Activated CD8-positive, alpha-beta memory T cell treated with anti-CD3 and anti-CD28 coated beads, Interleukin-2, amount 50 U/mL, for 4 hours (primary cell): Measurements from ENCODE around the gene TDRD6.

Experiments used
- DNase-seq: peaks from one replicate; pipeline ENCODE4 v3.0.0-alpha.2; 2020

Gene TDRD6

DNA sequence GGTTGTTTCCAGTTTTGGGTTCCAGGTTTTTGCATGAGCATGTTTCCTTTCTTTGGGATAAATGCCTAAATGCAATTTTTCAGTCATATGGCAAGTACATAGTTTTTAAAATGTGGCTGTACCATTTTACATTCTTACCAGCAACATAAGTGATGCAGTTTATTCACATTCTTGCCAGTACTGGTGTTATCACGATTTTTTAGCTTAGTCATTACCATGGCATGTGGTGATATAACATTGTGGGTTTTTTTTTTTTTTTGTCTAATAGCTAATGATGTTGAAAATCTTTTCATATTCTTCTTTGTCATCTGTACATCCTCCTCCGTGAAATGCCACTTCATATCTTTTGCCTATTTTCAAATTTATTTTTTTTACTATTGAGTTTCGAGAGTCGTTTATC is 2.9 kb upstream of the TDRD6 start:
- DNase-seq = no peak

DNA sequence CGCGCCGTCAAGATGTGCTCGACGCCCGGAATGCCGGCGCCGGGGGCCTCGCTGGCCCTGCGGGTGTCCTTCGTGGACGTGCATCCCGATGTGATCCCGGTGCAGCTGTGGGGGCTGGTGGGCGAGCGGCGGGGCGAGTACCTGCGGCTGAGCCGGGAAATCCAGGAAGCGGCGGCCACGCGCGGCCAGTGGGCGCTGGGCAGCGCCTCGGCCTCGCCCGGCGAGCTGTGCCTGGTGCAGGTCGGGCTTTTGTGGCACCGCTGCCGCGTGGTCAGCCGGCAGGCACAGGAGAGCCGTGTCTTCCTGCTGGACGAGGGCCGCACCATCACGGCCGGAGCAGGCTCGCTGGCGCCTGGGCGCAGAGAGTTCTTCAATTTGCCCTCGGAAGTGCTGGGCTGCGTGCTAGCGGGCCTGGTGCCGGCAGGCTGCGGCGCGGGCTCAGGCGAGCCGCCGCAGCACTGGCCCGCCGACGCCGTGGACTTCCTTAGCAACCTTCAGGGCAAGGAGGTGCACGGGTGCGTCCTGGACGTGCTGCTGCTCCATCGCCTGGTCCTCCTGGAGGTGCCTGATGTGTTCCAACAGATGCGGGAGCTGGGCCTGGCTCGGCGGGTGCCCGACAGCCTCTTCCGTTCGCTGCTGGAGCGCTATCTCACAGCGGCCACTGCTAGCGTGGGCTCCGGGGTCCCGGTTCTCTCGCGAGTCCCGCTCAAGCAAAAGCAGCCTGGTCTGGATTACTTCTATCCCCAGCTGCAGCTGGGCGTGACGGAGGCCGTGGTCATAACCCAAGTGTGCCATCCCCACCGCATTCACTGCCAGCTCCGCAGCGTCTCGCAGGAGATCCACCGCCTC is 656 bp downstream of the TDRD6 start:
- DNase-seq = no peak

DNA sequence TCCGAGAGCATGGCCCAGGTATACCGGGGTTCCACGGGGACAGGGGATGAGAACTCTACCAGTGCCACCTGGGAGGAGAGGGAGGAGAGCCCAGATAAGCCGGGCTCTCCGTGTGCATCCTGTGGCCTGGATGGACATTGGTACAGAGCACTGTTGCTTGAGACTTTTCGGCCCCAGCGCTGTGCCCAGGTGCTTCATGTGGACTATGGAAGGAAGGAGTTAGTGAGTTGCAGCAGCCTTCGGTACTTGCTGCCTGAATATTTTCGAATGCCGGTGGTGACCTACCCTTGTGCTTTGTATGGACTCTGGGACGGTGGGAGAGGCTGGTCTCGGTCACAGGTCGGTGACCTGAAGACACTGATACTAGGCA is 1.3 kb downstream of the TDRD6 start:
- DNase-seq = no peak

DNA sequence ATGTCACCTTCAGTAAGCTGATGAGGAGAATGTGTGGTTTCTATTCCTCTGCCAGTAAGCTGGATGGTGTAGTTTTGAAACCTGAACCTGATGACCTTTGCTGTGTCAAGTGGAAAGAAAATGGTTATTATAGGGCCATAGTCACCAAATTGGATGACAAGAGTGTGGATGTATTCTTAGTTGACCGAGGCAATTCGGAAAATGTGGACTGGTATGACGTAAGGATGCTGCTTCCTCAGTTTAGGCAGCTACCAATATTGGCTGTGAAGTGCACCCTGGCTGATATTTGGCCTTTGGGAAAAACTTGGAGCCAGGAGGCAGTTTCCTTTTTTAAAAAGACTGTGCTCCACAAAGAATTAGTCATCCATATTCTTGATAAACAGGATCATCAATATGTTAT is 2.0 kb downstream of the TDRD6 start:
- DNase-seq = no peak

DNA sequence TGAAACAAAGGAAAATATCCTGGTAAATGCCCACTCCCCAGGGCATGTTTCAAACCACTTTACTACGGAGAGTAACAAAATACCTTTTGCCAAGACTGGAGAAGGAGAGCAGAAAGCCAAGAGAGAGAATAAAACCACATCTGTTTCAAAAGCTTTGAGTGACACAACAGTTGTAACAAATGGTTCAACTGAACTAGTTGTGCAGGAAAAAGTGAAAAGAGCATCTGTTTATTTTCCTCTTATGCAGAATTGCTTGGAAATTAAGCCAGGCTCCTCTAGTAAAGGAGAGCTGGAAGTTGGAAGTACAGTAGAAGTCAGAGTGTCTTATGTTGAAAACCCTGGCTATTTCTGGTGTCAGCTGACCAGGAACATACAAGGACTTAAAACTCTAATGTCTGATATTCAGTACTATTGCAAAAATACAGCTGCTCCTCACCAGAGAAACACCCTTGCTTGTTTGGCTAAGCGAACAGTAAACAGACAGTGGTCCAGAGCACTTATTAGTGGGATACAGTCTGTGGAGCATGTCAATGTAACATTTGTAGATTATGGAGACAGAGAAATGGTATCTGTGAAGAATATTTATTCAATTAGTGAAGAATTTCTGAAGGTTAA is 2.6 kb downstream of the TDRD6 start:
- DNase-seq = no peak

DNA sequence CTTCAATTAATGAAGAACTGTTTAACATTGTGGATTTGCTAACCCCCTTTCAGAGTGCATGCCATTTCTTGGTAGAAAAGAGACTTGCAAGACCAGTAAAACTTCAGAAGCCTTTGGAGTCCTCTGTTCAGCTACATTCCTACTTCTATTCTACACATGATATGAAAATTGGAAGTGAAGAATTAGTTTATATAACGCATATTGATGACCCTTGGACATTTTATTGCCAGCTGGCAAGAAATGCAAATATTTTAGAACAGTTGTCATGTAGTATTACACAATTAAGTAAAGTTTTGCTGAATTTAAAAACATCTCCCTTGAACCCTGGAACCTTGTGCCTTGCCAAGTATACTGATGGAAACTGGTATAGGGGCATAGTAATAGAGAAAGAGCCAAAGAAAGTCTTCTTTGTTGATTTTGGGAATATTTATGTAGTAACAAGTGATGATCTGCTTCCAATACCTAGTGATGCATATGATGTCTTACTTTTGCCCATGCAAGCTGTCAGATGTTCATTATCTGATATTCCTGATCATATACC is 3.3 kb downstream of the TDRD6 start:
- DNase-seq = no peak

DNA sequence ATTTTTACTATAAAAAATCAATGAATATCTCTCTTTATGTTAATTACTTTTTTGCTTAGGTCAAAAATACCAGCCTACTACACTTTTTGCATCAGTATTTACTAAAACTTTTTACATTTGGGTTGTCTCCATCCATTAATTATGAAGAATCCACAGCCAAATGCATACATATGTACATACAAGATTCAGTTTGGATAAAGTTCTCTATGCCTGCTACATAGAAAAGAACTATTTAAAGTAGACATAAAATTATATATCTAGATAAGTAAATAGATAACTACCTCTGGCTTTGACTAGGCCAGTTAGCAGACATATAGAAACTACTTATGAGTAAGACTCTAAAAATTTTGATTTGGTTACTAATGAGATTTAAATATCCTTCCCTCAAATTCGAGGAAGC is 12.3 kb downstream of the TDRD6 start:
- DNase-seq = no peak

DNA sequence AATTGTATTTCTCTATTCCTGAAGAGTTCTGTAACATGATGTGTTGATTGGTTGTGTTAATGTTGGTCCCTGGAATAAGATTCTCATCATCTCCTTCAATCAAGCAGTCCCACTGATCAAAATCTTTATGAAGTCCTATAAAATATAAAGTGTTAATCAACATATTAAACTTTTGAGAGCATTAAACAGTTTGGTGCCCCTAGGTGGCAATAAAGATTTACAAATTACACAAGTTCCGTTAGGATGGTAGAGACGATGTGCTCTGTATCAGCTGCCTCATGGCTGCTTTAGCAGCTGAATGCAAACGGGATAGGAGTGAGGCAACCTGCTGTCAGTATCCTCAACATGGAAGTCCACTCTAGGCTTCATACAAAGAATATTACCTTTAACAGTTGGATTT is 16.9 kb downstream of the TDRD6 start:
- DNase-seq = no peak

DNA sequence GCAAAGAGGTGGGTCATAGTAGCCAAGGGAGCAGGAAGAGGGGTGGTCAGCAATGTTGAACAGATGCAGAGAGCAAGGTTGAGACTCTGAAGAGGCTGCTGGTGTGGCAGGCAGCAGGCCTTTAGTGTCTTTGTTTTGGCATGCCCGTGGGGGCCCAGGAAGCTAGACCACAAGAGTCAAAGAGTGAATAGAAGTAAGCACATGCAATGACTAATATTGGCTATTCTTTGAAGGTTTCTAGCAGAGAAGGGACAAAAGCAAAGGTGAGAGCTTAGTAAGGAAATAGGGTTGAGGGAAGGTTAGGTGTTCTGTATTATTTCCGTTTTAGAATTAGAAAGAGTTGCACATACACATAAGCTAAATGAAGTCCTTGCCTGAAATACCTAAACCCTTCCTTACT is 18.8 kb downstream of the TDRD6 start:
- no peak for DNase-seq

DNA sequence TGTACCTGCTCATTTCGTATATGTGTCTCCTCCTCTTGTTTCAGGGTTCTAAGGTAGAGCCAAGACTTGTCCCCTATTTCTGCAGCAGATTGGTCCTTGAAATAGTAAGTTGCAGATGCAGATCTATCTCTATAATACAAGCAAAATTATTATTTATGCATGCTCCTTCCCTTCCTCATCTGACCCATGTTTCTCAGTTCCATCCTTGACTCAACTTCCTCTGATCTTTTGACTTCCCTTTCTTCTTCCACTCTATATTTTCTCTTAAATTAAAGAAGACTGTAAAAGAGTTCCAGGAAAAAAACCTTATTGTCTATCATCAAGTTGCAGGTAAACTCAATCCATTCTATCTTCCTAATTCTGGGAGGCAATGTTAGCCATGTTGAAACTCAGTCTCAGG is 23.8 kb downstream of the TDRD6 start:
- no peak for DNase-seq

DNA sequence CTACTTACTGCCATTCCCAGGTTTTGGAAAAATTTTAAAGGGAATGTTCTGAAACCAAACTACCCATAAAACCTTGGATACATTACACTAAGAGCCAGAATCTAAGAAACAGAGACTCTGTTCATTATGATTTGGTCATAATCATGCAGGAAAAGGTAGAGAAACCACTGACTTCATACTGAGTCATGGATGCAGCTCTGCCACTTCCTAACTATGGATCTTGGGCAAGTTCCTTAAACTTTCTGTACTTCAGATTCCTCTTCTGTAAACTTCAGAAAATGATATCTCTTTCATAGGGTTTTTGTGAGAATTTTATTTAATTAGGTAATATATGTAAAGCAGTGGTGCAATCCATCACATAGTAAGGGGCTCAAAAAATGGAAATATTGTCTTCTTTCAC is 27.5 kb downstream of the TDRD6 start:
- no peak for DNase-seq

DNA sequence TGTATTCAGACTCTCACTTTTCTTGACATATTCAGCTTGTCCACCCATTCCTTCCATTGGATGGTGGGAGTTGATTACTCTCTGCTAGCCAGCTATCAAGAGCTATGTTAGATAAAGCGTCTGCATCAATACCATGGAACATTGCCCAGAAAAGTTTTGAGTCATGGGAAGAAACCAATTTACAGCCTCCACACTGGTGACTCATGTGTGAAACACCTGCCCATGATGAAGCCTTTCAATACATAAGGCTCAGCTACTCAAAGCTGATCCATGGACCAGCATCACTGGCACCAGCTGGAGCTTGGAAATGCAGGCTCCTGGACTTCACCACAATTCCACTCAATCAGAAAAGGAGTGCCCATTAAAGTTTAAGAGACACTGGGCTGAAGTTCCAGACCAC is 31.4 kb downstream of the TDRD6 start:
- no peak for DNase-seq

DNA sequence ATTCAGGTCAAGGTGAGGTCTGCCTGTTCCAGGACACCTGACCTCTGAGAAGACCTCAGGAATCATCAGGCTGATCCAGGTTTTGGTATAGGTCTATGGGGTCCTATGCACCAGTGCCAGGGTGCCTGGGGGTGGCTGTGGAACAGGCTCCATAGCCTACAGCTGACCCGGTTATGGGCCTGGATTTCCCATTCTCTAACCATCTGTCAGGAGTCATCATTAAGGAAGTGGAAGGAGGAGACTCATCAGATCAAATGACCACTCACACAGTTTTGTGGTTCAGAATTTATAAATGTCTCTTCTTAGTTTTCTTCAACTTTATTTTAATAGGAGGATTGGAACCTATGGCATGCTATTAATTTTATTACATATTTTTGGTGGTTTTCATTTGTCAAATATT is 32.7 kb downstream of the TDRD6 start:
- DNase-seq = no peak

DNA sequence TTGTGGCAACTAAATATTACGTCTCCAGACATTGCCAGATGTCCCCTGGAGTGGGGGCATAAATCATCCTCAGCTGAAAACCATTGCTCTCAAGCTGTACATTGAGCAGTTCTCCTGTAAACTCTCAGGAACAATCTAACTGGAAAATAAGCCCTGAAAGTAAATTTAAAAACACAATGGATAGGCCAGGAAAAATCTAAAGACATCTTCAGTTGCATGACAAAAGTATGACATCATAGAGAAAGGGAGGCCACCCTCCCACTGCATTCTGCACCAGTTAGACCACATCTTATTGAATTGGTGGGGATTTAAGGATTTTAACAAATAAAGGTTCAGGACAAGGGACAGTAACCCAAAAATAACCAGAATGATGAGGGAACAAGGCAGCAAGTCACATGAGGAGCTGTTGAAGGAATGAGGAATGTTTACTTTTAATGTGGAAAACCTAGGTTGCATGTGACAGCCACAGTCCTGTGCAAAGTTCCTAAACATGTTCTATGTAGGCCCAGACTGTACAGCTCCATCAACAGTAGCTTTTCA is 42.2 kb downstream of the TDRD6 start:
- no peak for DNase-seq

DNA sequence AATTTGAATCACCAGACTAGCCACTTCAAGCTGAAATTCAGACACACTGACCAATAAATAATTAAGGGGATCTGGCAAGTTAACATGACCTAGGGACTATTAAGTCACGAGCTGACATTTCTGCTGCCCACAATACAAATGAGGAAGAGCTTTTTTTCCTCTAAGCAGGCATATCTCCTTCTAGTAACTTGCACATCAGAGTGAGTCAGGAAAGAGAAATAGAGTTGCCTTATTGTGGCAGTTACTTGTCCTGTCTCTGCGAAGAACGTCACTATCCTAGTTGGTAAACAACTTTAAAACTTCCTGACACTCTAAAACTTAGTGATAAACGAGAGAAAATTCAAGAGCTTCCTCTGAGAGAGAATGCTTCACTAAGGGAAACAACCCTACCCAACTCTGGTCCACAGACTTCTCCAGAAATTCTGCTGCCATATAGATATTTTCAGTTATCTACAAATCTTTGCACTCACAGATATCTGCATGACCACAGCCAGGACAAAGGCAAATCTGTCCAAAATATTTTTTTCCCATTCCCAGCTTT is 43.3 kb downstream of the TDRD6 start:
- DNase-seq = no peak

DNA sequence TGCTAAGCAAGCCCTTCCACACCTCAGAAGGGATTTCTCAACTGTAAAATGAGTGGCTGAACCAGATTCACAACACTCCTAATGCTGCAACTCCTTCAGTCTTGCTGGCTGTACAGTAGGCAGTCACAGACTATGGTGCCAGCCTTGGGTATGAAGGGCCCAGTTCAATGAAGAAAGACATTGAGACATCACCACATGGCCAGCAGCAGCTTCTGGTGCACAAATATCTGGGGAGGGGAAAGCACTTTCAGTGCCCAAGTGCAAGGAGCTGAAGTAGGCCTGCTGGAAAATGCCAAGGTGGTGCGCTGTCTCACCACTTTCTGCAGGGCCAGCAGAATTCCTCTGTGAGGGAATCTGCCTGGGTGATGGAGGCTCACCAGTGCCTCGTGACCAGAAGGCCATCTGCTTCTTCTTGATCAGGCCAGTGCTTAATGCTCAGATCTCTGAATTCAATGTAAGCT is 45.7 kb downstream of the TDRD6 start:
- DNase-seq = no peak

DNA sequence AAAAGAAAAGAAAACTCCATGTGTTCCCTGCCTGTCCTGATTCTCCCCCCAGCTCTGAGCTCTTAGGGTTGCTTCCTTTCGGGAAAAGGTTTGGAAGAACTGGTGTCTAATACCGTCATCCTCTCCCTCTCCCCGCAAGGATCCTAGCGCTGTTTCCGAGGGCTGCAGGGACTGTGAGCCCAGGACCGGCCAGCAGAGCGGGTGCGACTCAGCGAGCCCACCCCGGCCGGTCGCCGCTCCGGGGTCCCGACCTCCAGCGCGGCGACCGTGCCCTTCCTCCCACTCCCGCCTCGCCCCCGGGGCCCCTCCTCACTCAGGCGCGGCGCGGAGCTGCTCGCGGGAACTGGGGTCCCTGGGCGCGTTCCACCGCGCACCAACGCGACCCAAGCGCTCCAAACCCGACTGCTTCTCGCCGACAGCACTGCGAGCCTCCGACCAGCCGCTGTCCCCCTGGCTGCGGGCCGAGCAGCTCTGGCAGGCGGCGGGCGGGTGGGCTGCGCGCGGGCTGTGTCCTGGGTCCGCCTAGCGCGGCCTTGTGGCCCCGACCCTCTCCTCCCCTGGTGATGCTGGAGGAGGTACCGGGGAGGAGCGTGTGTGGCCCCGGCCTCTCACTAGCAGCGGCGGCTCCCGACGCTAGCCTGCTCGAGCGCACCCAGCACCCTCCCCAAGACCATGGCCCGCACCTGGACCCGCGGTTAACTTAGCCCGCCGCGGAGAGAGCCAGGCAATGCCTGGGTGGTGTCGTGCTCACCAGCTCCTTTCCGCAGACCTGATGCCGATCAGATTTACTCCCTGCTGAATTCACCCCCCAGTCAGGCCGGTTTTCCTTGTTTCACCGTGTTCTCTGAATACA is 47.4 kb downstream of the TDRD6 start, which contains the start of gene PLA2G7:
Gene PLA2G7, minus strand, starts transcription at position 509 of the 853 bp plus-strand sequence. CDS start 12,484 bp downstream, outside the sequence.
- DNase-seq = no peak

DNA sequence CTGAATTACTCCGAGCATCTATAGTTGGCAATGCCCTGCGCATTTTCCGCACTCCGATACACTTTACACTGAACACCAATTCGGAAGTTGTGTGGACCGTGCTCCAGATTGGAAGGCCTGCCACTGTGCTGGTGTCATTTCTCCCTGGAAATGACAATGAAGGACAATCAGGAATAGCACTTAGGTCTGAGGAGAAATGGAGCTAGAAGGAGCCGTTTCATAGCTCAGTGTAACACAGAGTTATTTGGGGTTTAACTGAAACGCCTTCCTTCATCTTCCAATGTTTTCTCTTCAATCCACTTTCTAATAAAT is 48.0 kb downstream of the TDRD6 start:
- DNase-seq = no peak

DNA sequence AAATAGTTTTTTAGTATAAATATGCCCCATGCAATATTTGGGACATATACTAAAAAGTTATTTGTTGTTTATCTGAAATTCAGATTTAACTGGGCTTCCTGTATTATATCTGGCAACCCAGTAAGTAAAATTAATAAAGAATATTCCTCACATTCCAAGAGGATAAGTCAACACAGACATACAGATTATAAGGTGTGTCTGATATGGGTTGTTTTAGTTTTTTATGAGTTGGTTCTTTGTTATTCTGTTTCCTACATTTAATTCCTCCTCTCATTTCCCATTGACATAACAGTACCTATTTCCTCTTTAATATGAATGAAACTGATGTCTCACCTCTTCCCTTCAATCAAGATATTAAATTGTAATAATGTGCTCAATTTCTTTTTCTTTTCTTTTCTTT is 49.2 kb downstream of the TDRD6 start:
- no peak for DNase-seq

DNA sequence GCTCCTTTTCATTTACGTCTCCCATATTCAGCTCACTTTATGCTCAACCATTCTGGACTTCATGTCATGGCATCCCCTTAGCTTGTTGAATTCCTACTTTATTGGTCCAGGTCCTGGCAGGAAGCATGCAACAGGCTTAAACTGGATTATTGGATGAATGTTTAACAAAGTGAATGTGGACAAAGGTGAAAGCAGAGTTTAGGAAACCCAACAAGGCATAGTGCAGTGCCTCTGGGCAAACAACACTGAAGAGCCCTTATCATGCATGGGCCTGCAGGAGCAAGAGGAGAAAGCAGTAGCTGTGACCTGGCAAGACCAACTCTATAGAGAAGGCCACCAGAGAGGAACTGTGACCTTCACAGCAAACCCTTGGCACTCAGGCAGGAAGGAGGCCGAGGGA is 53.8 kb downstream of the TDRD6 start:
- no peak for DNase-seq

DNA sequence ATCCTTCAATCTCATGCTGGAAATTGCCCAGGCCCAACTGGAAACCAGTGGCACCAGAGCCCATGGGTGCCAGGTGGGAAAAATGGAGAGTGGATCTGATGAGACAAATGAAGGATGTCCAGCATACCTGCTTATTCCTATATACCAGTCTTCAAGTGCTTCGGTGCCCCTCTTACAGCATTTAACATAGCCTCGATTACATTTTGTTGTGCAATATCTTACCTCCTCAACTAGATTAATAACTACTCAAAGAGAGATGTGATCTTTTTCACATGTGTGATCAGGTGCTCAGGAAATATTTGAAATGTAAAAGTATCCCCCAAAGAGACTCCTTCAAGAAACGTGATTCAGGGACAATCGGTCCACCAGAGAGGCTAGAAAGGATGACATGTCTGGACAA is 54.2 kb downstream of the TDRD6 start:
- no peak for DNase-seq

DNA sequence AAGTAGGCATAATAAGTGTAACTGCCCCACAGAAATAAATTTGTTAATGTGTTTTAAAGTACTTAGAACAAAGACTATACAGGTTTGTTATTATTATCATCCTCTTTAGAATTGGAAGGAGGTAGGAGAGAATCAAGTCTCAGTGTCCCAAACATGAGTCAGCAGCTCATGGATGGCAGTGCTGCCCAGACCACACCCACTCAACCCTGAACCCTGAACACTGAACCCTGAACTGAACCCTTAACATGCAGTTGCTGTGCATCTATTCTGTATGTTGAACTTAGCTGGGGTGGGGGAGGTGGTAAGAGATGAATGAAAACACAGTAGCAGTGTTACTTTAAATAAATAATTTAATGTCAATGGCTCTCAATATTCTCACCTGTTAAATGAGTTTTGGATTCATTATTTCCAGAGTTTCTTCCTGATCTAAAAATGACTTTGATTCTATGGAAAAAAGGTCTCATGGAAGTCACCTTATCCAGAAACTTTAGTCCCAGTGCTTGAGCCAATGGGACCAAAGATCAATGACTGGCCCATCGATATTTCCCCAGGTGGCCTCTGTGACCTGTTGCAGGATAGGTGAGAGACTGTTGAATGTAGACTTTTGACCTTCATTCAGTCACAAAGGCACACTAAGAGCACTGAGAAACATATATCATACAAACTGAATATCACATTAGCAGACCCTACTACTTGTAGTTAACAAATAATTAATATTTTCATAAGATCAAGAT is 55.9 kb downstream of the TDRD6 start:
- no peak for DNase-seq
